OCI-LY7 (cell line): ENCODE results near the gene GLIS1. TPM values are rescaled to one million over a fixed set of nuclear protein-coding genes. Genes with fewer than 3 reads are reported as not detected.
"Not testable (repeated sequence)": the region's sequence is repeated elsewhere in the genome, so short reads cannot be mapped to it uniquely, and the experiment has no call there.

ENCODE experiments used
- BruUV-seq: library from RNA; stranded (reverse); fragments of 400-500 nt; replicated peaks from 2 replicates; lab custom pipeline; 2021; lab: Mats Ljungman, UMichigan
- CTCF ChIA-PET: fragments of 300-600 bp; sonication (Branson Sonifier 250); formaldehyde crosslinking; loops from one replicate; lab custom pipeline; 2022; ENCODE audit warnings: antibody characterized with exemption; ENCODE audit not compliant: unreplicated experiment; lab: Charles Lee
- POLR2A ChIA-PET: fragments of 300-600 bp; sonication (Branson Sonifier 250); formaldehyde crosslinking; loops from one replicate; lab custom pipeline; 2022; ENCODE audit warnings: antibody characterized with exemption; lab: Charles Lee
- DNase-seq: peaks from one replicate; pipeline ENCODE4 v3.0.0-alpha.2; 2015; ENCODE audit warnings: low spot score
- H2AFZ ChIP-seq: fragments of 200-600 bp; sonication (generic), shearing (Covaris generic); 2 replicates; pipeline ENCODE4 v1.6.1; 2014; ENCODE audit warnings: mild to moderate bottlenecking, antibody characterized with exemption, low read length, moderate library complexity
- H3K27ac ChIP-seq: fragments of 200-600 bp; sonication (generic); 2 replicates; pipeline ENCODE4 v1.5.1; 2014; ENCODE audit warnings: mixed run types, low read depth, mild to moderate bottlenecking, moderate library complexity, low read length, inconsistent platforms; ENCODE audit not compliant: poor library complexity, severe bottlenecking
- H3K36me3 ChIP-seq: fragments of 200-600 bp; sonication (generic); 2 replicates; pipeline ENCODE4 v1.6.1; 2014; ENCODE audit warnings: mild to moderate bottlenecking, antibody characterized with exemption, low read length, moderate library complexity, mixed read lengths; ENCODE audit not compliant: insufficient read depth
- H3K4me1 ChIP-seq: fragments of 200-600 bp; sonication (generic); 2 replicates; pipeline ENCODE4 v1.5.1; 2014; ENCODE audit warnings: mild to moderate bottlenecking, low read length; ENCODE audit not compliant: insufficient read depth, poor library complexity, severe bottlenecking
- H3K4me2 ChIP-seq: fragments of 200-600 bp; sonication (generic); 2 replicates; pipeline ENCODE4 v1.6.1; 2014; ENCODE audit warnings: mild to moderate bottlenecking, low read length
- H3K4me3 ChIP-seq: fragments of 200-600 bp; sonication (generic); 2 replicates; pipeline ENCODE4 v1.5.1; 2014; ENCODE audit warnings: mild to moderate bottlenecking, low read depth, low read length; ENCODE audit not compliant: poor library complexity, severe bottlenecking
- H3K79me2 ChIP-seq: fragments of 200-600 bp; sonication (generic); 2 replicates; pipeline ENCODE4 v1.6.1; 2016; ENCODE audit warnings: low read depth, mild to moderate bottlenecking, low read length, moderate library complexity, mixed read lengths; ENCODE audit not compliant: insufficient read depth
- H3K9me2 ChIP-seq: fragments of 200-600 bp; sonication (generic); 2 replicates; pipeline ENCODE4 v1.6.1; 2016; ENCODE audit warnings: mild to moderate bottlenecking, low read length, mixed read lengths; ENCODE audit not compliant: insufficient read depth
- H3K9me3 ChIP-seq: fragments of 200-600 bp; sonication (generic); 2 replicates; pipeline ENCODE4 v1.6.1; 2014; ENCODE audit warnings: mild to moderate bottlenecking, mixed run types, low read length, mixed read lengths
- H4K20me1 ChIP-seq: fragments of 200-600 bp; sonication (generic); 2 replicates; pipeline ENCODE4 v1.6.1; 2014; ENCODE audit warnings: mild to moderate bottlenecking, antibody characterized with exemption, low read length, moderate library complexity, mixed read lengths; ENCODE audit not compliant: insufficient read depth
- EZH2phosphoT487 ChIP-seq: fragments of 200-600 bp; sonication (generic); IDR thresholded peaks from 2 replicates; pipeline ENCODE4 v1.6.1; 2018; ENCODE audit warnings: low read depth, borderline replicate concordance, mild to moderate bottlenecking, mixed run types, antibody characterized with exemption, low read length, moderate library complexity, mixed read lengths
- intact Hi-C: fragments of 100-400 bp; cut with micrococcal nuclease; formaldehyde crosslinking; loops from one replicate; pipeline ENCODE4 v1.10.0; 2022; ENCODE audit not compliant: unreplicated experiment
- total RNA-seq, 2 experiments: library from RNA; depleted of rRNA in 1 of 2; stranded (reverse); fragments of >200 nt in 1 of 2; shearing (Covaris generic) in 1 of 2; gene quantifications; 2 replicates each; pipeline ENCODE4 v1.2.3, GENCODE V29; 2014 to 2022
- TF ChIP-seq, protein P1 (sequence below): fragments of 200-600 bp; sonication (generic); conservative IDR thresholded peaks from 2 replicates; pipeline ENCODE4 v1.5.1; 2014; ENCODE audit warnings: mild to moderate bottlenecking, antibody characterized with exemption, low read length, moderate library complexity, mixed read lengths

Gene GLIS1
- total RNA-seq, 2 experiments from 2014 or later: not detected

DNA sequence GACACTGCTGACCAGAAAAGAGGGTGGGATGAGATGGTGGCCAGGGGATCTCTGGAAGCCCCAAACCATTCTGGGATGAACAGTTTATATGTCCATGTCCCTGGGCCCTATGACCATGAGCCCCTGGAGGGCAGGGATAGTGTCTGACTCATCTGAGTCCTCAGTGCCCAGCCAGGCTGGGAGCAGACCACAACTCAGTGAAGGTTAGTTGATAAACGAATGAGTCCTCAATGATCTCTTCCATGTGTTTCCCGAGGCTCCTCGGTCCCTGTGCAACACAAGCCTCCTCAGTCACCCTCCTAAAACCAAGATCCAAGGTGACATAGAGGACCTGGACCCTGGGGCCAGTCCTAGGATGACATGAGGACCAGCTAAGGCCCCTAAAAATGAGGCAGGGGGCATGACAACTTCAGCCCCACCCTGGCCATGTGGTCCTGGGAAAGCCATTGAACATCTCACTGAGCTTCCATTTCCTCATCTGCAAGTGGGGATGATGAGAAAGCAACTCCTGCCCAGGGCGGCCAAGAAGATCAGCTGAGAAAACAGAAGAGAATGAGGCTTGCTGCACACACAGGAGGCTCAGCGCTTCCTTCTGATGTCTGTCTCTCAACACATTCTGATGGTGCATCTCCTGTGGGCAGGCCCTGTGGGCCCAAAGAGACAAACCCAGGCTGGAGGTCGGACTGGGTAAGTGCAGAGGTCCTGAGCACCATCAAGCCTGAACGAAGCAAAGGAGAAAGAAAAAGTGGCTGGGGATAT, 86.3 kb downstream of the GLIS1 start:
- Histone ChIP-seq H3K9me2 (no peaks in the 10 kb centered on the region), H4K20me1 (no peaks in the 10 kb centered on the region), H3K9me3 (no peaks in the 10 kb centered on the region), H3K27ac (no peak overlapping the region), H3K36me3 (no peaks in the 10 kb centered on the region), H2AFZ (no peak overlapping the region), H3K4me3 (no peak overlapping the region), H3K4me2 (no peak overlapping the region), H3K79me2 (no peaks in the 10 kb centered on the region), H3K4me1 (no peaks in the 10 kb centered on the region)
- CTCF ChIA-PET: interaction anchor here (0.8 kb wide), 1 partner anchor 30 kb away, joined by 3 read pairs; no protein-coding TSS in a partner anchor
- intact Hi-C loops: no loop called here
- DNase-seq: no peak
- TF ChIP-seq, protein P1, sequence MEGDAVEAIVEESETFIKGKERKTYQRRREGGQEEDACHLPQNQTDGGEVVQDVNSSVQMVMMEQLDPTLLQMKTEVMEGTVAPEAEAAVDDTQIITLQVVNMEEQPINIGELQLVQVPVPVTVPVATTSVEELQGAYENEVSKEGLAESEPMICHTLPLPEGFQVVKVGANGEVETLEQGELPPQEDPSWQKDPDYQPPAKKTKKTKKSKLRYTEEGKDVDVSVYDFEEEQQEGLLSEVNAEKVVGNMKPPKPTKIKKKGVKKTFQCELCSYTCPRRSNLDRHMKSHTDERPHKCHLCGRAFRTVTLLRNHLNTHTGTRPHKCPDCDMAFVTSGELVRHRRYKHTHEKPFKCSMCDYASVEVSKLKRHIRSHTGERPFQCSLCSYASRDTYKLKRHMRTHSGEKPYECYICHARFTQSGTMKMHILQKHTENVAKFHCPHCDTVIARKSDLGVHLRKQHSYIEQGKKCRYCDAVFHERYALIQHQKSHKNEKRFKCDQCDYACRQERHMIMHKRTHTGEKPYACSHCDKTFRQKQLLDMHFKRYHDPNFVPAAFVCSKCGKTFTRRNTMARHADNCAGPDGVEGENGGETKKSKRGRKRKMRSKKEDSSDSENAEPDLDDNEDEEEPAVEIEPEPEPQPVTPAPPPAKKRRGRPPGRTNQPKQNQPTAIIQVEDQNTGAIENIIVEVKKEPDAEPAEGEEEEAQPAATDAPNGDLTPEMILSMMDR: no peak
- TF ChIP-seq EZH2phosphoT487: no peak
- no TSS peak for BruUV-seq
- POLR2A ChIA-PET: interaction anchor here (0.6 to 0.7 kb wide), 3 partner anchors 46 to 385 kb away, joined by 3 to 5 read pairs (median 4); no protein-coding TSS in a partner anchor

DNA sequence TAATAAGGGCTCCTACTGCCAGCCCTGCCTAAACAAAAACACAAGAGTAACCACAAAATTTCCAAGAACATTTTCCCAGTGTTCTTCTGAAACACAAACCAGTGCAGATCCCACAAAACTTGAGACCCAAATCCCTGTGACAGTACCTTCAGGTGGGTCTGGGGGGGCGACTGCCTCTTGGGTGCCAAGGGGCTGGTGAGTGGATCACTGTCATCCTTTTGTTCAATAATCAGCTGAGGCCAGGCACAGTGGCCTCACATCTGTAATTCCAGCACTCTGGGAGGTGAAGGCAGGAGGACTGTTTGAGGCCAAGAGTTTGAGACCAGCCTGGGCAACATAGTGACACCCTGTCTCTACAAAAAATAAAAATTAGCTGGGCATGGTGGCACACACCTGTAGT, 87.6 kb downstream of the GLIS1 start:
- ChIA-PET POLR2A (interaction anchor here (0.7 kb wide), 1 partner anchor 76 kb away, joined by 6 read pairs; no protein-coding TSS in a partner anchor), CTCF (no interaction called here)
- Histone ChIP-seq H3K4me1 (no peaks in the 10 kb centered on the region), H3K4me3 (no peak overlapping the region), H3K4me2 (no peak overlapping the region), H3K9me2 (no peaks in the 10 kb centered on the region), H4K20me1 (no peaks in the 10 kb centered on the region), H3K27ac (no peak overlapping the region), H2AFZ (no peak overlapping the region), H3K36me3 (no peaks in the 10 kb centered on the region), H3K9me3 (no peaks in the 10 kb centered on the region), H3K79me2 (no peaks in the 10 kb centered on the region)
- no TSS peak for BruUV-seq
- DNase-seq: no peak
- intact Hi-C loops: no loop called here
- TF ChIP-seq, protein P1: no peak

DNA sequence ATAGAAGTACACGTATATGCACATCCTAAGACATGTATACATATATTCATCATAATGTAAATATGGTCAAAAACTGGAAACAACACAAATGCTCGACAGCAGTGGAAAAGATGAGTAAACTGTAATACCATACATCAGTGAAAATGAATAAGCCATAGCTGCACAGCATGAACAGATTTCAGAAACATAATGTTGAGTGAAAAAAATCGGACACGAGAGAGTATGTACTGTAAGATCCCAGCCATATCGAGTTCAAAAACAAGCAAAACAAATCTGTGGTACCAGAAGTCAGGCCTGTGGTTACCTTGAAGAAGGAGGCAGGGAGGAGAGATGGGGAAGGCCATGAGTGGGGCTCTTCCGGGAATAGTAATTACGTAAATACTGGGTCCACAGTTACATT, 90.4 kb downstream of the GLIS1 start:
- BruUV-seq: no TSS peak
- Histone ChIP-seq H3K79me2 (no peaks in the 10 kb centered on the region), H3K36me3 (no peaks in the 10 kb centered on the region), H3K9me2 (no peaks in the 10 kb centered on the region), H2AFZ (no peak overlapping the region), H3K9me3 (no peaks in the 10 kb centered on the region), H4K20me1 (no peaks in the 10 kb centered on the region), H3K4me1 (no peaks in the 10 kb centered on the region), H3K4me2 (no peak overlapping the region), H3K27ac (no peak overlapping the region), H3K4me3 (no peak overlapping the region)
- intact Hi-C loops: no loop called here
- ChIA-PET POLR2A (no interaction called here), CTCF (no interaction called here)
- DNase-seq: no peak
- TF ChIP-seq EZH2phosphoT487: no peak
- TF ChIP-seq, protein P1: no peak

DNA sequence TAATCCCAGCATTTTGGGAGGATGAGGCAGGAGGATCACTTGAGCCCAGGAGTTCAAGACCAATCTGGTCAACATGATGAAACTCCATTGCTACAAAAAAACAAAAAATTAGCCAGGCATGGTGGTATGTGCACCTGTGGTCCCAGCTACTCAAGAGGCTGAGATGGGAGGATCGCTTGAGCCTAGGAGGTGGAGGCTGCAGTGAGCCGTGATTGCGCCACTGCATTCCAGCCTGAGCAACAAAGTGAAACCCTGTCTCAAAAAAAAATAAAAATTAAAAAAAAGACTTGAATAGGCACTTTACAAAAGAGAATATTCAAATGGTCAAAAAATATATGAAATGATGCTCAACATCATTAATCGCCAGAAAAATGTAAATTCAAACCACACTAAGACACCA, 91.0 kb downstream of the GLIS1 start:
- H3K4me3 ChIP-seq, DNase-seq, H4K20me1 ChIP-seq, H2AFZ ChIP-seq, H3K27ac ChIP-seq, CTCF ChIA-PET, intact Hi-C loops, H3K36me3 ChIP-seq, H3K79me2 ChIP-seq, POLR2A ChIA-PET, H3K9me2 ChIP-seq, H3K9me3 ChIP-seq, H3K4me1 ChIP-seq, BruUV-seq, H3K4me2 ChIP-seq: not testable (repeated sequence)
